ENCODE data around the gene SEPHS1.
"Not testable (repeated sequence)": the region's sequence is repeated elsewhere in the genome, so short reads cannot be mapped to it uniquely, and the experiment has no call there.

SEPHS1 gene

DNA sequence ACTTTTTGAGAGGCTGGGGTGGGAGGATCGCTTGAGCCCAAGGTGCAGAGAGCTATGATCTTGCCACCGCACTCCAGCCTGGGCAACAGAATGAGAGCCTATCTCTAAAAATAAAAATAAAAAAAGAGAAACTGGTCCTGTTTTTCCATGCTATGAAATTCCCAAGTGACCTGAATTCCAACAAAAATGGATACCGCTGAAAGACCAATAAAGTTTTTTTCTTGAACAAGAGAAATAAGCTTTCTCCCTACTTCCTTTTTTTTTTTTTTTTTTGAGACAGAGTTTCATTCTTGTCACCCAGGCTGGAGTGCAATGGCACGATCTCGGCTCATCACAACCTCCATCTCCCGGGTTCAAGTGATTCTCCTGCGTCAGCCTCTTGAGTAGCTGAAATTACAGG, 12.5 kb upstream of the SEPHS1 start:
- DNase-seq (ENCODE audit: low spot score), result no peak

GRCh38 chr10:13356392-13356791, 8.3 kb upstream of the SEPHS1 start:
- DNase-seq (ENCODE audit: low spot score), result no peak

GRCh38 chr10:13354783-13355182, 6.7 kb upstream of the SEPHS1 start:
- DNase-seq (ENCODE audit: low spot score), result no peak

GRCh38 chr10:13352519-13352918, 4.4 kb upstream of the SEPHS1 start:
- DNase-seq (ENCODE audit: low spot score), result peak; percentile 41

GRCh38 chr10:13351340-13351915, 3.3 kb upstream of the SEPHS1 start:
- peak; percentile 30 for DNase-seq (ENCODE audit: low spot score)

GRCh38 chr10:13349463-13350274, 1.6 kb upstream of the SEPHS1 start:
- no peak for DNase-seq (ENCODE audit: low spot score)

DNA sequence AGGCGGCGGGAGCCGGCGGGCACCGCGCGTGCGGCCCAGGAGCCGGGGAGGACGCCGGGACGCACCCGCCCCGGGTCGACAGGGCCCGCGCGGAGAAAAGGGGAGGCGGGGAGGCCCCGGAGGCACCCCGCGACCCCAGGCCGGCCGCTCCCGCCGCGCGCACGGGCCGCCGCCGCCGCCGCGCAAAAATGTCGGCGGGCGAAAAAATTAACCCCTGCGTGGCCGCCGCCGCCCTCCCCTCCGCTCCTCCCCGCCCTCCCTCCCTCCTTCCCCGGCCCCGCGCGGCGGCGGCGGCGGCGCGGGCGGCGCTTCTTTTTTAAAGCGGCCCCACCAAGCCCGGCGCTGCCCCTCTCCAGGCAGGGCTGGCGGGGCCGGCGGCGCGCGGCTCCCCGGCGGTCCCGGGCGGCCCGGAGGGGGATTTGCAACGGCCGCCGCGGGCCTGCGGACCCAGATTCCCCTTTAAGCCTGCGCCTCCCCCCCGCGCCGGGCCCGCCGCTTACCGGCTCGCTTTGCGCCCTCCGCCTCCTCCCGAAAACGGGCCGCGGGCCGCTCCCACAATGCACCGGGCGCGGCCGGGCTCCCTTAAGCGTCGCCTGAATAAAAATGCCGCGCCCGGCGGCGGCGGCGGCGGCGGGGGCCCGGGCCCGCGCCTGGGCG, 465 bp downstream of the SEPHS1 start:
- DNase-seq (ENCODE audit: low spot score), result peak; percentile 75

DNA sequence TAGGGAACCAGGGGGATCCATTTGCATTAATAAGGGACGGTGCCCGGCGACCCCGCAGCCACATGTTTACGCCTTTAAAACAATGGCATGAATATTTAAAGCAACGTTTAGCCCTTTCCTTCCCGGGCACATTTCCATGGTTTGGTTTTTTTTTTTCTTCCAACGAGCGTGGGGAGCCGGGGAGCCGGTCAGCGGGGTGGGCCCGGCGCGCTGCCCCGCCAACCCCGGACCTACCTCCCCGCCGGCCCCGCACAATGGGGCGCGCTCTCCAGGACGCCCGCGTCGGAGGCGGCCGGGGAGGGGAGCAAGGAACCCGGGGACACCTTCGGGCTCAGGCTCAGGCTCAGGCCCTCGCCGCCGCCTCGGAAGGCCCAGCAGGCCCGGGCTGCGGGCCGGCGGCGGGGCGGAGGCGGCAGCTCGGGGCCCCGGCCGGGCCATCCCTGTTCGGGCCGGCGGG, 1.0 kb downstream of the SEPHS1 start:
- DNase-seq (ENCODE audit: low spot score), result peak; percentile 53

DNA sequence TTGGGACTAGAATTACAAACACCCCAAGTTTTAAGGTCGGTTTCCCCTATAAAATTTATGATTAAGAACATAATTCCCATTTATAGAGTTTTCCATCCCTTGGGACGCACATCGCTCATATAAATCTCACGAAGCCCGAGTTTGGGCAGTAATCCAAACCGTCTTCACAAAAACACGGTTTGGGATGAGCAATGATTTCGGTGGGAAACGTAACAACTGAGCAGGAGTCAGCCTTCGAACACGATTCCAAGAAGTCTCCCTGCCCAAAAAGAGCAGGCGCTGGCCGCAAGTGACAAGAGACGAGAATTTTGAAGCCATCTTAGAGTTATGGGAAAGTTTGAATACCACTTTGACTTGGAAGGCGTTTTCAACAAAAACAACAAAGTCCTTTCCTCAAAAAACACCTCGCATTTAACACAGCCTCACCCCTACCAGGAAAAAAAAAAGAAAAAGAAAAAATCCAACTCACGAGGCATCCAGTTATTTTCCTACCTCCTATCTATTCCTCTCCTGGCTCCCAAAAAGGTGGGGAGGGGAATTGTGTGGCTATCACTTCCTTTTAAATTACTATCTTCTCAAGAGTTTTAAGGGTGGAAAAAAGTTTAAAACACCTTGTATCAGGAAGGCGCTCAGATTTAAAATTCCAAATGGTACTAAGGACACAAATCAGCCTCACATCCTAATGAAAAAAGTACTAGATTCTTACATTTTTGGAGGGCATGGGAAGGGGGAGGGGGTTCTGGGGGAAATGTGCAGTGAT, 1.6 kb downstream of the SEPHS1 start:
- DNase-seq (ENCODE audit: low spot score), result peak; percentile 24

- DNase-seq (ENCODE audit: low spot score), result peak; percentile 90
Measured at GRCh38 chr10:13340626-13341376, 7.3 kb downstream of the SEPHS1 start.

GRCh38 chr10:13340068-13340467, 8.0 kb downstream of the SEPHS1 start:
- DNase-seq (ENCODE audit: low spot score), result no peak

DNA sequence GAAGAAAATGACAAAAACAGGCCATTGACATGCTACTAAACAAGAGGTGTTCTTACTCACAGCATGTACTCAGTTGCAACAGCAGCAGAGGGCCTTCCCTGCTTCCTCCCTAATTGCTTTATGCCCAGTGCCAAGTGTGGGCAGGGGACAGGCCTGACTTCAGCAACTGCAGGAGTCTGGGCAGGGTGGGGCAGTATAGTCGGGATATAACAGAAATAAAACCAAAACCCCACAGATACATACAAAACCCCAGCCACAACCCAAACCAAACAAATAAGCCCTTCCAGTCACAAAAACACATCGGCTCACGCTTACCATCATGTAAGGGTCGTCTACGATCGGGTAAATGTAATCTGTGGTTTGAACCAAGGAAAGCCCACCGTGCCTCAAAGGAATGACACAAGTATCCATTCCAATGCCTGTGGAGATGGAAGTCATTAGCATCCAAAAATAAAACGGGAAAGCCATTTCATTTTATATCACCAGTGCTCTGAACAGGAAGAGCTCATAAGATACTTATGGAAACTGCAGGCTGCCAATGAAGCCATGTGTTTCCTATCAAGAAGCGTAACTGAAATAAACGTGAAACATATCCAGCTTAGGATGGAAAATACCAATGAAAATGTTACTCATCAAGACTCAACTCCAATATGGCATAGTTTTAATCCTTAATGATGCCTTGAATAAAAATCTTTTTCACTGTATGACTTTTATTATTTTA, 9.5 kb downstream of the SEPHS1 start:
- DNase-seq (ENCODE audit: low spot score), result no peak

DNA sequence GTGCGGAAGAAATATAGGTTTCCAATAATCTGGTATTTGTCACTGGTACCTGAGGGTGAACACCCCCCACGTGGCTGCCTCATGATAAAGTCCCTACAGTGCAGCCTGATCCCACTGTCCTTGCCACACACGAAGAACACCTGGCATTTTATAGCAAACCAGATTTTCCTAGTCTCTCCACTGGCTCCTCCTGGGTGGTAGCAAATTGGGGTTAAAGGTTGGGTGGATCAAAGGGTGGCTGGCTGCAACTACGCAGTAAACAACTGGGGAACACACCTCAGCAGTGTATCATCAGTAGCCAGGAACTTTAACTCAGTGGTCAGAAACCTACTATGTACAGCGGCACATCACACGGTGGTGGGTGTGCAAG, 10.3 kb downstream of the SEPHS1 start:
- no peak for DNase-seq (ENCODE audit: low spot score)

GRCh38 chr10:13337128-13337826, 10.8 kb downstream of the SEPHS1 start:
- no peak for DNase-seq (ENCODE audit: low spot score)

DNA sequence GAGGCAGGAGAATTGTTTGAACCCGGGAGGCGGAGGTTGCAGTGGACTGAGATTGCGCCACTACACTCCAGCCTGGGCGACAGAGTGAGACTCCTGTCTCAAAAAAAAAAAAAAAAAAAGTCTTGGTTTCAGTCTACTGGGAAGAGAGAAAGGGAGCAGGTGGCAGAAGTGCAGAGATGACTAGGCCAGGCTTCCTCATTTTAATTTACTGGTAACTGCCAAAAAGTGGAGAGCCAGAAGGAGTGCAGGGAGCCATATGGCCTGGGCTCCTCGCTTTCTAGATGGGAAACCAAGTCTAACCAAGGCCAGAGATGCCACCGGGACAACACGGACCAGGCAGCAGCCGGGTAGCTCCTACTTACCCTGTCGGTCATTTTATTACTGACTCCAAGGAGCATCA, 12.2 kb downstream of the SEPHS1 start:
- no peak for DNase-seq (ENCODE audit: low spot score)

DNA sequence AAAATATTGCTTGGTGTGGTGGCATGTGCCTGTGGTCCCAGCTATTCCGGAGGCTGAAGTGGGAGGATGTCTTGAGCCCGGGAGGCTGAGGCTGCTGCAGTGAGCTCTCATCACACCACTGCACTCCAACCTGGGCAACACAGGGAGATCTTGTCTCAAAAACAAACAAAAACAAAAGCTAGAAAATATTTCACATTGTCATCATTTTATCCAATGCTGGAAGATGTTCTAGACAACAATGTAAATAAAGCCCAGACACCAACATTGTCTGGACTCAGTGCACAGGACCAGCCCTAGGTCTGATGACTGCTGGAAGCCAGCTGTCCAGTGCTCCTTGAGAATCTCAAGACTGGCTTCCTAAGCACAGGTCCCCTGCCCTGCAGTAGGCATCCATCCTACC, 13.5 kb downstream of the SEPHS1 start:
- DNase-seq (ENCODE audit: low spot score), result no peak

DNA sequence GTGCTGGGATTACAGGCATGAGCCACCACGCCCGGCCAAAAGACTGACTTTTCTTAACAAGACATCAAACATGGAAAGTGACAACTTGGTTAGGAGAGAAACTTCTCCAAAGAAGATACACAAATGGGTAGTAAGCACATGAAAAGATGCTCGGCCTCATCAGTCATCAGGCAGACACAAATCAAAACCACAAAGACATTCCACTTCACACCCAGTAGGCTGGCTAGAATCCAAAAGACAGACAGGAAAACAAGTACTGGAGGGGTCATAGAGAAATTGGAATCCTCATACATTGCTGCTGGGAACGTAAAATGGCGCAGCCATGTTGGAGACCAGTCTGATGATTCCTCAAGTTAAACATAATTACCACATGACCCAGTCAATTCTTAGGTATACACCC, 16.4 kb downstream of the SEPHS1 start:
- DNase-seq (ENCODE audit: low spot score), result no peak

DNA sequence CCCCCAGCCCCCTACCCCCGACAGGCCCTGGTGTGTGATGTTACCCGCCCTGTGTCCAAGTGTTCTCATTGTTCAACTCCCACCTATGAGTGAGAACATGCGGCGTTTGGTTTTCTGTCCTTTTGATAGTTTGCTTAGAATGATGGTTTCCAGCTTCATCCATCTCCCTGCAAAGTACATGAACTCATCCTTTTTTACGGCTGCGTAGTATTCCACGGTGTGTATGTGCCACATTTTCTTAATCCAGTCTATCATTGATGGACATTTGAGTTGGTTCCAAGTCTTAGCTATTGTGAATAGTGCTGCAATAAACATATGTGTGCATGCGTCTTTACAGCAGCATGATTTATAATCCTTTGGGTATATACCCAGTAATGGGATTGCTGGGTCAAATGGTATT, 17.1 kb downstream of the SEPHS1 start:
- not testable (repeated sequence) for DNase-seq (ENCODE audit: low spot score)

DNA sequence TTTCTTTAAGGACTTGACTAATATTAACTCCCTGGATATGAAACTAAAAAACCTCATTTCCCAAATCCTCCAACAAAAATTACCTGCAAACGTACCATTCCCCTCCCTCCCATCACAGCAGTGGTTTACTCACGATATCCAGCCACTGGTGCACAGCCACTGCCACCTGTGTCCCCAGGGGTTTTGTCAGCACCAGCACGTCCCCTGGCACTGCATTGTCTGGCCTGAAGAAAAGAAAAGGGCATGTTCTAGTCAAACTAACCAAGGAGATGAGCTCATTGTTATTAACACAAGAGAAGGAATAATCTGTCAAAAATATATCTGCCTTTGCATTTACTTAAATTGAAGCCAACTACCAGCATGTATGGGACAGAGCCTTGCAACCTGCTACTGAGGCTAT, 18.5 kb downstream of the SEPHS1 start:
- no peak for DNase-seq (ENCODE audit: low spot score)

DNA sequence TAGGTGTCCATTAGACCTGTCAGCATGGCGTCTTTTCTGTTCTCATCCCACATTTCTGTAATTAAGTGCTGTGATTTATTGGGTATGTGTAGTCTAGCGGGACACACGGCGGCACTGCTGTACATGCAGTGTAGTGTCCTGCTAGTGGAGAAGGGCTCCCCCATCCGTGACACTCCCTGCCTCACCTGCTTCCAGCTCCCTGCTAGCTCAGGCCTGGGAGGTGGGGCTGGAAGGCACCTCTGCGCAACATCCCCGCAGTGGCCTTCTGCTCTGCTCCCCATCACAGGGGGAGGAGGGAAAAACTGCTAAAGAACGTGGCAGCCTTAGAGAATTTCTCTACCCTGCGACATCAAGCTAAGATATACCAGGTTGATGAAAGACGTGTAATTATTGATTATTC, 19.5 kb downstream of the SEPHS1 start:
- no peak for DNase-seq (ENCODE audit: low spot score)

DNA sequence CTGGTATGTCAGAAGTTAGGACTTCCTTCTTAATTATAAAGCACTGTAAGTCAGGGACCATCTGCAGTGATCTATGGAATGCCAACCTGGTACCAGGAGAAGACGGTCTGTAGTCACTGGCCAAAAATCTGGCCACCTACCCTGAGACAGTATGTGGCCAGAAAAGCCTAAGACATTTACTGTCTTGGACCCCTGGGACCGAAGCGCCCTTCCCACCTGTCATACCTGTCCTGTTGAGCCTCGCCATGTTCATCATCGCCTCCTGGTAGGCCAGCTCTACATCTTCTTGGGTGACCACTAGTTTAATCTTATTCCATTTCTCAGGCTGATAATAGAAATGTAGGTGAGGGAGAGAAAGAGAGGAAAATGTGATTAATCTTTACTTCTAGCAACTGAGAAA, 20.0 kb downstream of the SEPHS1 start:
- DNase-seq (ENCODE audit: low spot score), result no peak
